AG09309 (cell line): Measurements from ENCODE around the gene MYO7A.

Source experiments
- DNase-seq: peaks from one replicate; pipeline ENCODE4 v3.0.0-alpha.2; 2010; ENCODE audit warnings: low read depth
- H3K4me3 ChIP-seq: 2 replicates; pipeline ENCODE4 v1.5.1; 2011; ENCODE audit warnings: mild to moderate bottlenecking, low read depth, low read length, moderate library complexity; ENCODE audit not compliant: control insufficient read depth
- CTCF ChIP-seq: IDR thresholded peaks from 2 replicates; pipeline ENCODE4 v1.5.1; 2011; ENCODE audit warnings: mild to moderate bottlenecking, low read depth, low read length, inconsistent platforms; ENCODE audit not compliant: insufficient read depth, control insufficient read depth; ENCODE audit errors: missing control alignments

MYO7A gene

GRCh38 chr11:77127235-77127911 lies 673 bp upstream of the MYO7A start:
- no peak for DNase-seq
- peak; percentile 99 for TF ChIP-seq CTCF
- peak overlapping the region; percentile 58 for H3K4me3 ChIP-seq

- no peak for TF ChIP-seq CTCF
- DNase-seq: no peak
- no peak overlapping the region for H3K4me3 ChIP-seq
Observed at GRCh38 chr11:77129069-77129841, 1.2 kb downstream of the MYO7A start.

GRCh38 chr11:77129842-77130756 lies 2.1 kb downstream of the MYO7A start:
- no peak overlapping the region for H3K4me3 ChIP-seq
- TF ChIP-seq CTCF: no peak
- no peak for DNase-seq

- no peak for TF ChIP-seq CTCF
- DNase-seq: no peak
- H3K4me3 ChIP-seq: no peak overlapping the region
Observed at GRCh38 chr11:77130763-77131513, 2.9 kb downstream of the MYO7A start.

- no peak for TF ChIP-seq CTCF
- DNase-seq: no peak
- no peak overlapping the region for H3K4me3 ChIP-seq
Observed at GRCh38 chr11:77131560-77131959, 3.5 kb downstream of the MYO7A start.

GRCh38 chr11:77135069-77135468 lies 7.0 kb downstream of the MYO7A start:
- DNase-seq: no peak
- TF ChIP-seq CTCF: no peak
- H3K4me3 ChIP-seq: no peak overlapping the region
